Brain microvascular endothelial cell (primary cell): ENCODE data around the gene BRD2.

Experiments used
- DNase-seq: peaks from one replicate; pipeline ENCODE4 v3.0.0-alpha.2; 2020
- H3K27ac ChIP-seq: fragments of 250-450 bp; sonication (Bioruptor Pico); 2 replicates; pipeline ENCODE4 v1.5.1; 2020; ENCODE audit warnings: mild to moderate bottlenecking, moderate library complexity
- H3K27me3 ChIP-seq: fragments of 250-450 bp; sonication (Bioruptor Pico); replicated peaks from 2 replicates; pipeline ENCODE4 v1.5.1; 2020; ENCODE audit warnings: mild to moderate bottlenecking
- H3K36me3 ChIP-seq: fragments of 250-450 bp; sonication (Bioruptor Pico); replicated peaks from 2 replicates; pipeline ENCODE4 v1.5.1; 2020; ENCODE audit warnings: mild to moderate bottlenecking
- H3K4me3 ChIP-seq: 2 replicates; pipeline ENCODE4 v1.5.1; 2011; ENCODE audit warnings: low read depth, mild to moderate bottlenecking, control low read depth, low read length, moderate library complexity
- CTCF ChIP-seq: IDR thresholded peaks from 2 replicates; pipeline ENCODE4 v1.5.1; 2011; ENCODE audit warnings: low read depth, mild to moderate bottlenecking, moderate library complexity, low read length, control low read depth, inconsistent platforms; ENCODE audit errors: missing control alignments
- in situ Hi-C: cut with HindIII; loops from 2 replicates; pipeline ENCODE4 v1.10.0; 2017; ENCODE audit warnings: low sequenced_read_pairs, low pct_ligation_motif_present

BRD2 gene

GRCh38 chr6:32952817-32953739, 15.3 kb upstream of the BRD2 start, which contains the start of gene HLA-DMA:
HLA-DMA (minus strand) TSS chr6:32953097; CDS start chr6:32953036, 61 bp downstream.
- Histone ChIP-seq H3K36me3 (no peaks in the 10 kb centered on the region), H3K27me3 (no peaks in the 10 kb centered on the region), H3K27ac (no peak within 1 kb of the TSS), H3K4me3 (no peak within 1 kb of the TSS)
- in situ Hi-C loops = no loop called here
- peak; percentile 89 for DNase-seq
- peak; percentile 92 for TF ChIP-seq CTCF

GRCh38 chr6:32953775-32954174, 14.6 kb upstream of the BRD2 start:
- in situ Hi-C loops = no loop called here
- no peak for TF ChIP-seq CTCF
- no peak for DNase-seq
- Histone ChIP-seq H3K4me3 (no peak overlapping the region), H3K27ac (no peak overlapping the region), H3K36me3 (no peaks in the 10 kb centered on the region), H3K27me3 (no peaks in the 10 kb centered on the region)

- Histone ChIP-seq H3K27me3 (no peaks in the 10 kb centered on the region), H3K27ac (no peak overlapping the region), H3K36me3 (no peaks in the 10 kb centered on the region), H3K4me3 (no peak overlapping the region)
- TF ChIP-seq CTCF = no peak
- DNase-seq = no peak
- in situ Hi-C loops = no loop called here
Measured at GRCh38 chr6:32954267-32954666, 14.1 kb upstream of the BRD2 start.

- peak; percentile 63 for TF ChIP-seq CTCF
- no peak overlapping the region for H3K27ac ChIP-seq
- in situ Hi-C loops = no loop called here
- no peak overlapping the region for H3K4me3 ChIP-seq
- no peak for DNase-seq
- H3K27me3 ChIP-seq = no peaks in the 10 kb centered on the region
- H3K36me3 ChIP-seq = no peaks in the 10 kb centered on the region
Measured at GRCh38 chr6:32954986-32955802, 13.2 kb upstream of the BRD2 start.

GRCh38 chr6:32956176-32956575, 12.2 kb upstream of the BRD2 start:
- Histone ChIP-seq H3K36me3 (no peaks in the 10 kb centered on the region), H3K4me3 (no peak overlapping the region), H3K27me3 (no peaks in the 10 kb centered on the region), H3K27ac (no peak overlapping the region)
- no peak for TF ChIP-seq CTCF
- no peak for DNase-seq
- in situ Hi-C loops = no loop called here
